ENCODE results near the gene BAD.

The BAD gene

DNA sequence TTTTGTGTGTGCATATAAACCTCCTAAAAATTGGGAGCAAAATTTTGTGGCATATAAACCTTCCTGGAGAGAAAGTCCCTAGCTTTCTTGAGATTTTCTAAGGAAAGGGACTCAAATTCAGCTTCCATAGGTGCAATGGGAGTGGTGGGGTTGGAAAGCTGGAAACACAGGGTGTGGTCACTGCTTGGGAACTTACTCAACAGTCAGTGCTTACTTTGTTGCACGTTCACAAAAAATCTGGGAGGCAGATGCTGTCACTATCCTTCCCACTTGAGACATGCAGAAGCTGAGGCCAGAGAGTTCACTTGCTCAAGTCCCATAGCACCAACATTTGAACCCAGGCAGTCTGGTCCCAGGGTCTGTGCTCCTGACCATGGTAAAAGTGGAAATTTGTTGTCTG, 11.8 kb upstream of the BAD start:
- no peak for FAIRE-seq

DNA sequence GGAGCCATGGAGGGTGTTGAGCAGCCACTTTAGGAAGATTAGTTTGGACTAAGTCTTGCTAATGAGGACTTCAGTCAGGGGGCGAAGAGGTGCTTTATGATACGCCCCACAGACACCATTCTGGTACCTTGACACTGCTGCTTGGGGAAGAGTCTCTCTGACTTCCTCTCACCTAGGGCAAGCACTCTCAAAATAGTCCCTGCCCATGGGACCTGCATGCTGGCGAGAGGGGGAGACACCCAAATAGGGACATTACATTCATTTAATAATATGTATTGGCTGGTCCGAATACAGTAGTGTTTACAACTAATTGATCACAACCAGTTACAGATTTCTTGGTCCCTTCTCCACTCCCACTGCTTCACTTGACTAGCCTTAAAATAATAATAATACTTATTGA, 11.3 kb upstream of the BAD start:
- FAIRE-seq = no peak

DNA sequence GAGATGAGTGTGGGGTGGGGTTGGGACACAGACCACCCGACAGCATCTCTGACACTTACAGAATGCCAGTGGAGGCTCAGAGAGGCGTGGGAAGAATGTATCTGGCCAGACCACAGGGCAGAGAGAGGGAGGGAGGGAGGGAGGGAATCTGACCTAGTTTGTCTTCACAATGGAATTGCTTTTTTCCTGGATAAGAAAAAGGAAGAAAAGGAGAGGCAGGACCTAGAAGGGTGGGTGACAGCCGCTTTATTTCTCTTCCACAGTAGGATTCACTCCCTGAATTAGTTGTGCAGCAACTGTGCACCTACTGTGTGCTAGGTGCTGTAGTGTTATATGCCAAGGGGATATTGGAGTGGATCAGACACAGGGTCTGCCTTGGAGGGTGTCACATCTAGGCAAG, 10.3 kb upstream of the BAD start:
- no peak for FAIRE-seq

DNA sequence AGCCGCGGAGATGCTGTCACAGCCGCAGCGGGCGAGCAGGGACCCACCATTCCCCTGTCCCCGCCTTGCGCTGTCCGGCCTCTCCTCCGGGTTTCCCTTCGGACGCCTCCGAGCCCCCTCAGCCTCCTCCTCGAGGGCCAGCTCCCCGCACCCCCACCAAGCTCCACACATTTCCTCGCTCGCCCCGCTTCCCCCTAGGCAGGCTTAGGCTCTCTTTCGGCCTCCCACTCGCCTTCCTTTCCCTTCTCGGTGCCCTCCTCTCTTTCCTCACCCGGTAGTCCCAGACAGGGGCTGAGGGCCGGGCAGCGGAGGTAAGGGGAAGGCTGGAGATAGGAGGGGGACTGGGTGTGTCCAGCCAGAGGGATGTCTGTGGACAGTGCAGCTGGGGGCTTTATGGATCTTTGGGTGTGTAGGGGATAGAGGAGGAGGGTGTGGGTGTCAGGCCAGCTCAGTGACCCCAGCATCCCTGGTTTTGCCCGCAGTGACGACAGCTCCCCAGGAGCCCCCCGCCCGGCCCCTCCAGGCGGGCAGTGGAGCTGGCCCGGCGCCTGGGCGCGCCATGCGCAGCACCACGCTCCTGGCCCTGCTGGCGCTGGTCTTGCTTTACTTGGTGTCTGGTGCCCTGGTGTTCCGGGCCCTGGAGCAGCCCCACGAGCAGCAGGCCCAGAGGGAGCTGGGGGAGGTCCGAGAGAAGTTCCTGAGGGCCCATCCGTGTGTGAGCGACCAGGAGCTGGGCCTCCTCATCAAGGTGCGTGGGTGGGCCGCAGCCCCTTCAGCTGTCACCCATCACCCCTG, 8.2 kb upstream of the BAD start:
- FAIRE-seq = no peak

DNA sequence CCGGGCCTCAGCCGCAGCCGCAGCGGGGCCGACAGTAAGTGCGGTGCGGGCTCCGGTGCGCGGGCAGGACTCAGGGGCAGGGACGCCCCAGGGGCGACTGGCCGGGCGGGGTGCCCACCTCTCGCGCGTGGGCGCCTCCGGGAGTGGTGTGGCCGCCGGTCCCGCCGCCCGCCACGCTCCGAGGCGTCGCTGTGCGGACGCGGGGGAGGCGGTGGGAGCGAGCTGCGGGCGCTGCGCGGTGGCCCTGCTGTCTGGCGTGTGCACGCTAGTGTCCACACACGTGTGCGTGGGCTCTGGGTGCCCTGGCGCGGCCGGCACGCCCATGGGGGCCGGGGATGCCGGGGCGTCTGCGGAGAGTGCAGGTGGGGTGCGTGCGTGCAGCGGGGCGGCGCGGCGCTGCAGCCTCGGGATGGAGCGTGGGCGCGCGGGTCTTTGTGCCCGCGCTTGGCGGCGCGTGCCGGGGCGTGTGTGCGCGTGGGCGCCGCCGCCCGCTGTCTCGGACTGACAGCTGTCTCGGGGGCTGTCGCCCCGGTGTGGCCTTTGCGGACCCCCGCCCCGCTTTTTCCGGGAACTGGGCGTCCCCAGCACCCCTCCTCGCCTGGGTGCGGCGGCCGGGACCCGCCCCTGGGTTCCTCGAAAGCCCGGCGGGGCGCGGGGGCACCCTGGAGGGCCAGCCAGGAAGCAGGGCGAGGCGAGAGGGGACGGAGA, 7.4 kb upstream of the BAD start:
- no peak for FAIRE-seq

DNA sequence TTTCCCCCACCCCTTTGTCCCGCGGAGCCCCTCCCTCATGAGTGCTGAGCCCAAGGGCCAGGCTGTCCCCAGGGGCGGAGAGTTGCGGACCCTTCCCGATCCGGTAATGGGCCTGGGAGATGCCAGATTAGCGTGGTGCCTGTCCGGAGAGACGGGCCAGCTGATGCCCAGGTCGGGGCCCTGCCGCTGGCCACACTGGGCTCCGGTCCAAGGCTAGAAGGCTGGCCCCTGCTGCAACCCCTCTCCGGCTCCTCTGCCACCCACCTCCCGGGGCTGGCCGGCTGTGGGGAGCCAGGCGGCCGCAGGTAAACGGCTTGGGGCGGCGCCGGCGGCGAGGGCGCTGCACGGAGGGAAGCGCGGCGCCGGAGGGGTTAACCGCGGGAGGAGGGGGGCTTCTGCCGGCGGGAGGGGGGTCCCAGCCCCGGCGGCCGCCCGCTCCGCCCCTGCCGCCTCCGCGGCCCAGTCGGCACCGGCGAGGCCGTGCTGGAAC, 6.8 kb upstream of the BAD start, which contains the start of gene KCNK4:
KCNK4 (plus strand) TSS at position 41 of the 490 bp plus-strand sequence. CDS start 1,717 bp downstream, outside the sequence.
- FAIRE-seq = no peak

DNA sequence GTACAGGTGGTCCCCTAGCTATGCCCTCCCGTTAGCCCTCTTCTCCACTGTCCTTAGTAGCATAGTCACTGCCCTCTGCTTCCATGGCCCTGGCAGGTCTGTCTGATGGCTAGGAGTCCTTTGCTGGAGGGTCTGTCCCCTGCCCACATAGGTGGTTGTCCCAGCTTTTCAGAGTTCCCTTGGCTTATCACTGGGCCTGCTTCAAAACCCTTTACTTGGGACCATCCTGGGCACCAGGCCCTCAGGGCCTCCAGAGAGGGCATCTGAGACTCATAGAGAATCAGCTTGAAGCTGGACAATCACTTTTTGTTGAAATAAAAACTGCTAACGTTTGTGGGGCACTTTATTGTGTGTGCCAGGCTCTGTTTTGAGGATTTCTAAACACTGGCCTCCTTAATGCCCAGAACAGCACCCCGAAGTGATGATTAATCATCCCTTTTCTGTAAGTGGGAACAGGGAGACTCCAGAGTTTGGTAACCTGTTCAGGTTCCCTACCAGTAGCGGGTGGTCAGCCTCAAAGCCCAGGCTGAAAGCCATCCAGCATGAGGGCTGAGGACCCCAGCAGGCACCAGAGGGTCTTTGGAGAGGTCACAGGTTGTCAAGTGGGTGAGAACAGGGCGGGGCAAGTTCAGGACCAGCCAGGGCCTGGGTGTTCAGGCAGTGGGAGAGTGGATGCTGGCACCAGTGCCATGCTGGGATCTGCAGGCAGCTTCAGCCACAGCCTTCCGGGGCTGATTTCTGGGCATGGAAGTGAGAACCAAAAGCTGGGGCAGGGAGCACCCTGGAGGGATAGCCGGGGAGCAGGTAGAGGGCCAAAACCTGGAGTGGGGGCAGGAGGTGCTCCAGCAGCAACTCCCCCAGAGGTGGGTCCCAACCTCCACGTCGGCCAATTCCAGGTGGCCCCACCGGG, 6.1 kb upstream of the BAD start:
- FAIRE-seq = no peak

DNA sequence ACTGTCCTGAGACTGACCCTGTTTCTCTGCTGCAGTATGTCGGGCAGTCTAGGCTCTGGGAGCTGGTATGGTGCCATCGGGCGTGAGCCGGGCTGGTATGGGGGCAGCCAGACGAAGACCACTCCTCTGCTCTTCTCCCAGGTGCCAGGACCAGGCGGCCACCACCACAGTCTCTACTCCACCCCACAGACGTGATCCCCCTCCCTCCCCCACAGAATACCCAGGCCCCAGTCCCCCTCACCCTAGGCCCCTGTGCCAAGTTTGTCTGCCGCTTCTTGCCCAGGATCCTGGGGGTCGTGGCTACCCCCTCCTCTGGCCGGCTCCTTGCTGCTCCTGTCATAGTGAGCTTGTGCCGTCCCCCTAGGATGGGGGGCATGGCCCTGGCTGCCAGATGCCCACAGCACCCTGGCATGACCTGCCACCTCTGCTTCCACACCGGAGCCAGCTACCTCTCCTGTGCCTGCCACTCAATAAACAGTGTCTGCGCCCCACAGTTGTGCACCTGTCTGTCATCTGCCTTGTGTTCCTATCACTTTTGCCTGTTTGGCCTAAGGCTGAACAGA, 4.6 kb upstream of the BAD start:
- no peak for FAIRE-seq

DNA sequence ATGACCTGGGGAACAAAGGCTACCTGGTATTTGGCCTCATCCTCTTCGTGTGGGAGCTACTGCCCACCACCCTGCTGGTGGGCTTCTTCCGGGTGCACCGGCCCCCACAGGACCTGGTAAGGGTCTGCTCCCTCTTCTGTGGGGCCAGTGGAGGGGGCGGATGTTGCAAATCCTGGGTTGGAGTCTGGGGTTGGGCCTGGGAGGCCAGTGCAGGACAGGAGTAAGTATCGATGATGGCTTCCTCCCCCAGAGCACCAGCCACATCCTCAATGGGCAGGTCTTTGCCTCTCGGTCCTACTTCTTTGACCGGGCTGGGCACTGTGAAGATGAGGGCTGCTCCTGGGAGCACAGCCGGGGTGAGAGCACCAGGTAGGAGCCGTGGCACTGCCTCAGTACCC, 3.9 kb upstream of the BAD start:
- FAIRE-seq = no peak

DNA sequence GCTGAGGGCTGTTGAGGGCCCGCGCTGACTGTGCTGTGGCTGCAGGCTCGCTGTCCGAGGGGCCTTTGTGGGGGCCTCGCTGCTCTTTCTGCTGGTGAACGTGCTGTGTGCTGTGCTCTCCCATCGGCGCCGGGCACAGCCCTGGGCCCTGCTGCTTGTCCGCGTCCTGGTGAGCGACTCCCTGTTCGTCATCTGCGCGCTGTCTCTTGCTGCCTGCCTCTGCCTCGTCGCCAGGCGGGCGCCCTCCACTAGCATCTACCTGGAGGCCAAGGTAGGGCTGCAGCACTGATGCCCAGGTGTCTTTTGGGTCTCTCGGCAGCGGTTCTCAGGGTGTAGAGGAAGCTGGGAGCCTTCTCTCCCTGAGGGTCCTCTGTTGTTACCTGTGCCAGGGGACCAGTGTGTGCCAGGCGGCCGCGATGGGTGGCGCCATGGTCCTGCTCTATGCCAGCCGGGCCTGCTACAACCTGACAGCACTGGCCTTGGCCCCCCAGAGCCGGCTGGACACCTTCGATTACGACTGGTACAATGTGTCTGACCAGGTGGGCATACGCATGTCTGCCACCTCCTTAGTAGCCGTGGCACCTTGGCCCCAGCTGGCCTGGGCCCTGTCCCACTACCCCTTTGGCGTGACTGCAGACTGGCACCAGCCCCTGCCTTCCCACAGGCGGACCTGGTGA, 3.3 kb upstream of the BAD start:
- FAIRE-seq = no peak

DNA sequence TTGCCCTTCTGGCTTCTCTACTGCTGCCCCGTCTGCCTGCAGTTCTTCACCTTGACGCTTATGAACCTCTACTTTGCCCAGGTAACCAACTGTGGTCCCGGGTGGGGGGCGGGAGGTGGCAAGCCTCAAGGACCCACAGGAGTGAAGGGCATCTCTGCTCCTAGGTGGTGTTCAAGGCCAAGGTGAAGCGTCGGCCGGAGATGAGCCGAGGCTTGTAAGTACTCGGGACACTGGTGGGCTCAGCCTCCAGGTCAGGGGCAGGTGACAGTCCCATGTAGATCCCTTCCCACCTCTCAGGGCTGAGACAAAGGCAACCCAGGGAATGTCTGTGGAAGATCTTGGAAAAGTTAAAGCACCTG, 2.3 kb upstream of the BAD start:
- FAIRE-seq = no peak

DNA sequence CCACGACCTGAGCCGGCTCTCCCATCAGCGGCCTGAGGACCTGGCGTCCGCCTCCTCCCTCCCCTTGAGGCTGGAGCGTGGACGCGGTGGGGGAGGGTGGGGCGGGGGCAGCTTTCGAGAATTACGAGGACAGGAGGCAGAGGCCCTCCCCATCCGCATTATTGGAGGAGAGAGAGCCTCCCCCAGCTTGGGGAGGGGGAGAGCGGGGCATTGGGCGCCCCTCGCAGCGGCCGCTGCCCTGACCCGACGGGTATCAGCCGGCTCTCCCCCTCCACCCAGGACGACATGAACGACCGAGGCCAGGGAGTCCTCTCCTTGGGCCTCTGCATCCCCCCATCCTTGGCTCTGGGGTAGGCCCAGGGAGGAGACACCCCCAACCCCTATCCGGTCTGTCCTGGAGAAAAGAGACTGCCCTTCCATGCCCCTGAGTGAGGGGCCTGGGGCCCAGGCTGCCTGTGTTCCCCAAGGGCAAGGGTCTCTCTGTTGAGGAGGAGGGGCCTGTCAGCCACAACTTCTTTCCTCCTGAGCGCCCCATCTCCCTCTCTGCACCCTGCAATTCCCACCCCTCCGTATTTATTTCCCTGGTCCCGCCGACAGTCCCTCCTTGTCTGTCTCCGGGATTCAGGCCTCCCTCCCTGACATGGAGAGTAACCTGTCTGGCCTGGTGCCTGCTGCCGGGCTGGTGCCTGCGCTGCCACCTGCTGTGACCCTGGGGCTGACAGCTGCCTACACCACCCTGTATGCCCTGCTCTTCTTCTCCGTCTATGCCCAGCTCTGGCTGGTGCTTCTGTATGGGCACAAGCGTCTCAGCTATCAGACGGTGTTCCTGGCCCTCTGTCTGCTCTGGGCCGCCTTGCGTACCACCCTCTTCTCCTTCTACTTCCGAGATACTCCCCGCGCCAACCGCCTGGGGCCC, 1.7 kb upstream of the BAD start:
- FAIRE-seq = no peak

DNA sequence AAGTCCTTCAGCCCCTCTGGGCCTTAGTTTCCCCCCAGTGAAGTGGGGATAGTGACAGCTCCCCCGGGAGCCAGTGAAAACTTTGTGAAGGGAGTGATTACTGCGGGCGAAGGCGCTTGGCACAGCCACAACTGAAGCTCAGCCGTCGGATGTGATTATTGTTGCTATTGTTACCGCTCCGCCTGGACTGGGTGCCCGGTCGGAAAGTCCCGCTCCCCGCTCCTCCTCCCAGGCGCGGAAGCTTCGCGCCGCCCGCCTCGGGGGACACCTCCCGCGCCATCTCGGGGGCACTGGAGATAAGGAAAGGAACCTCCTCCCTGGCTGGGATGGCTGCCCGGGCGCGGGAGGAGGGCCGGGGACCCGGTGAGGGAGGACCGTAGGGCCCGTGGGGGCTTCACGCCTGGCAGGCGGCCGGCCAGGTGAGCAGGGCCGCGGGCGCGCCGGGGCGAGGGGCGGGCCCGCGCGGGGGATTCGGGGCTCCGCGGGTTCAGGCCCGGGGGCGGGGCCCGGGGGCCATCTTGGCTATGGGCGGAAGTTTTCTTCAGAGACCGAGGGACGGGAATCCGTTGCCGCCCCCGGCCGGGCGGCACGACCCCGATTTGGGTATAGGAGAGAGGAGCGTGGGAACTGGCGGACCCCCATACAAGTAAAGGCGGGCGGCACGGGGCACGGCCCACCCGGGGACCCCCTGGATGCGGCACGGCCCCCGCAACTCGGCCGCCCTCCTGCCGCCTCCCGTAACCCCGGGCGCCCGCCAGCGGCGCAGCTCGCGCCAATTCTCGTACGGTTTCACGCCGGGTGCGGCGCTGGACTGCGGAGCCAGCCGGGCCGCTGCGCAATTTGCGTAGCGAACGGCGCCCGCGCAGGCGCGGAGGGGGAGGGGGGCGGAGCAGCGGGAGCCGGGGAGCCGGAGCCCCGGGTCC, 758 bp upstream of the BAD start, which contains the start of gene GPR137:
GPR137 (plus strand) TSS at position 887 of the 923 bp plus-strand sequence. CDS start 677 bp downstream, outside the sequence.
- no peak for FAIRE-seq

DNA sequence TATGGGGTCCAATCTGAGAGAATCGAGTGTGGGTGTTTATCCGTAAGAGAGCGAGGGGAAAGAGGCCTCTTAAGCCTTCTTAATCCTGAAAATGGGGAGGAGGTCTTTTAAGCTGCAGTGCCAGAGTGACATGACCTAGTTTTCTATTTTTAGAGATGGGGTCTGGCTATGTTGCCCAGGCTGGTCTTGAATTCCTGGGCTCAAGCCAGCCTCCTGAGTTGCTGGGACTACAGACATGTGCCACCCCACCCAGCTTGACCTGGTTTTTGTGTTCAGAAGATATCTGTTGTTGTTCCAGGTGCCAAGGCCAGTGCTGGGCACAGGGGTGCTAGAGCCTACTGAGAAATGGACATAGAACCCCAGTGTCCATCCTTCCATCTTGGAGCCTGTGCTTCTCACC, 1.4 kb downstream of the BAD start:
- no peak for FAIRE-seq

DNA sequence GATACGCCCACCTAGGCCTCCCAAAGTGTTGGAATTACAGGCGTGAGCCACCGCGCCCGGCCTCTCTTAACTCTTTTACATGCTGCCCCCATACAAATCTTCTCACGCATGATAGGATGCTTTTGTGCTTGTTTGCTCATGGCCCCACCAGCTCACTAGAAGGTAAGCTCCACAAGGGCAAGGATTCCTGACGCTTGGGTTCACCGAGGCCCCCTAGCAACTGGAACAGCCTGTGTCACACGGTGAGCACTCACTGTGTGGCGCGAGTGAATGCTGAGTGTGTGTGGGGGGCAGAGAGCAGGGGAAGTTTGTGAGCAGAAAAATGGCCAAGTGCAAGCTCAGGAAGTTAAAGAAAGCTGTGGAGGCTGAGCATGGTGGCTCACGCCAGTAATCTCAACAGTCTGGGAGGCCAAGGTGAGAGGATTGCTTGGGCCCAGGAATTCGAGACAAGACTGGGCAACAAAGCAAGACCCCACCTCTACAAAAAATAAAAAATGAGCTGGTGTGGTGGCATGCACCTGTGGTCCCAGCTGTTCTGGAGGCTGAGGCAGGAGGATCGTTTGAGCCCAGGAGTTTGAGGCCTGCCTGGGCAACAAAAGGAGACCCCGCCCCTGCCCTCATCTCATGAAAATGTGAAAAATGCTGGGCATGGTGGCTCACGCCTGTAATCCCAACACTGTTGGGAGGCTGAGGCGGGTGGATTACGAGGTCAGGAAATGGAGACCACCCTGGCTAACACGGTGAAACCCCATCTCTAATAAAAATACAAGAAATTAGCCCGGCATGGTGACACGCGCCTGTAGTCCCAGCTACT, 2.3 kb downstream of the BAD start:
- FAIRE-seq = no peak

DNA sequence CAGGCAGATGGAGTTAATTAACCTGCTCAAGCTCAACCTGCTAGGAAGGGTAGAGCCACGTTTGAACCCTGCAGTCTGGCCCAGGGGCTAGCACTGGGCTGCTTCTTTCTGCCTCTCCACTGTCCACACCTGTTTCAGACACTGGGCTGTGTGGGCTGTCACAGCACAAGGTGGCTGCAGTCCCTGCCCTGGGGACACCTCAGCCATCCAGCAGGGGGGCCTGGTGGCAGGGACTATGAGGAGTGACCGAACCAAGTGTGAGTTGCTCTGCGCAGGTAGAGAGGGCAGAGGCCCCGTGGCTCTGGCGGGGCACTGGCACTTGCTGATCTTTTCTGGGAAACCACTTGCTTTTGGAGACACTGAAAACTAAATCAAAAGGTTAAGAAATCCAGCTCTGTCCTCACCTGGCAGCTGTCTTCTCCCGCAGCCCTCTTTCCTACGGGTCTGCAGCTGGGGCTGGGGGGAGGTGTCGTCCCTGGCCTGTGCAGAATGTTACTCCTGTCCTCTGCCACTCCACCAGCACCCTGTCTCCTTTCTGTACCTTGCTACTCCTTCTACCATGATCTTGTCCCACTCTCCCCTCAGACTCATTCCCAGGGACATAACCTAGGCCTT, 5.8 kb downstream of the BAD start:
- FAIRE-seq = no peak

DNA sequence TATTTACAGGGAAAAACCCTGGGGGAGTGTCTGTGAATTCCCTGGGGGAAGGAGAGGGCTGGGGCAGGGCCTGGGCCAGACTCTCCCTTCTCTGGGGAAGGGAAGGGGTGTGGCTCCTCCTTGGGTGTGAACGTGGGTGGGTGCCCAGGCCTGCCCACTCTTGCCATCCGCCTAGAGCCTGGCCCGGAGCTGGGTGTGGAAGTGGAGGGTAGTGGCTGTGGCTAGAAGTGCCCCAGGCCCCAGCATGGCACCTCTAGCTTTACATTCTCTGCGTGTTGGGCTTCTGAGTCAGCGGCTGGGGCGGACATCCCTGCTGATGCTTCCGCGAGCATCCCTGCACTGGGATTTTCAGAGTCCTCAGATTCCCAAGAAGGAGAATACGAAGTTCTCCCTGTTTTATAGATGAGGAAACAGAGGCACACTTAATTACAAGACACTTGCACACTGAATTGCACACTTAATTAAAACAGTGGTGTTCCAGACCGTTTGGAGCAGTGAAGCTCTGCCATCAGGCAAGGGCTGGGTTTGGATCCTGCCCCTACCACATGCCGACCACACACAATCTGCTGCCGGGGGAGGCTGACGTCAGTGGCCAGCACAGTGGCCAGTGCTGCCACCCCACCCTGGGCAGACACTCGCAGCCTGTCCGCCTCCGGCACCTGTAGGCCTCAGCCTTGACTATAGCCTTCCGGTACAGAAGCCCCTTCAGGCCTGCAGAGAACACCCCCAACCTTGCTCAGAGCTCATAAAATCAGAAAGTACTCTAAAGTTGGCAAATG, 7.6 kb downstream of the BAD start:
- no peak for FAIRE-seq

DNA sequence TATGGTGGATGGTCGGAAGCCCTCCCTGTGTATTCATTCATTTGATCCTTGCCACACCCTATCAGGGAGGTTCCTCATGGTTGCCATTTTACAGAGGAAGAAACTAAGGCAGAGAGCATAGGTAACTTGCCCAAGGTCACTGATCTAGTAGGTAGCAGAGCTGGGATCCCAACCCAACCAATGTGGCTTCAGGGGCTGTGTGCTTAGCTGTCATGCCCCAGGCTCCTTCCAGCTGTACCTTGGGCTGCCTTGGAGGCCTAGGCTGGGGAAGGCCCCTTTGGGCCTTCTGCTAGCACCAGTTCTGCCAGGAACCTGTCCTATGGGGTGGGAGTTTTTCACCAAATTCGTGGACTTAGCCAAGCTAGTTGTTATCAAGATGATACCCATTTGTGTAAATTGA, 8.6 kb downstream of the BAD start:
- FAIRE-seq = no peak

Data from A204.1 (cell line).